Neural cell (in vitro differentiated cells): Measurements from ENCODE around the gene KNTC1. TPM values are rescaled to one million over a fixed set of nuclear protein-coding genes. Genes with fewer than 3 reads are reported as not detected.
"Not testable (repeated sequence)": the region's sequence is repeated elsewhere in the genome, so short reads cannot be mapped to it uniquely, and the experiment has no call there.

Source experiments
- H2AFZ ChIP-seq: fragments of 200-600, 300-800 bp; sonication (generic), shearing (Covaris generic); 2 replicates; pipeline ENCODE4 v1.6.0; 2014; ENCODE audit warnings: low read depth, mild to moderate bottlenecking, antibody characterized with exemption, low read length, moderate library complexity
- H3F3A ChIP-seq: fragments of 200-600 bp; shearing (Covaris generic); 2 replicates; pipeline ENCODE4 v1.6.1; 2016; ENCODE audit warnings: mild to moderate bottlenecking, moderate library complexity, mixed read lengths, antibody characterized with exemption, low read length; ENCODE audit not compliant: insufficient read depth, poor library complexity, severe bottlenecking
- H3K27ac ChIP-seq: fragments of 200-600, 300-800 bp; sonication (generic), shearing (Covaris generic); 2 replicates; pipeline ENCODE4 v1.5.1; 2014; ENCODE audit warnings: mild to moderate bottlenecking, low read length, moderate library complexity
- H3K27me3 ChIP-seq: fragments of 300-800, 200-600 bp; sonication (generic), shearing (Covaris generic); 2 replicates; pipeline ENCODE4 v1.6.0; 2014; ENCODE audit warnings: mild to moderate bottlenecking, low read depth, low read length, moderate library complexity; ENCODE audit not compliant: insufficient read depth
- H3K36me3 ChIP-seq: fragments of 300-800, 200-600 bp; sonication (generic), shearing (Covaris generic); 2 replicates; pipeline ENCODE4 v1.5.1; 2014; ENCODE audit warnings: mild to moderate bottlenecking, antibody characterized with exemption, low read length, moderate library complexity; ENCODE audit not compliant: insufficient read depth
- H3K4me2 ChIP-seq: fragments of 300-800, 200-600 bp; sonication (generic), shearing (Covaris generic); 2 replicates; pipeline ENCODE4 v1.6.0; 2014; ENCODE audit warnings: mild to moderate bottlenecking, low read length
- H3K4me3 ChIP-seq: fragments of 300-800, 200-600 bp; sonication (generic), shearing (Covaris generic); 2 replicates; pipeline ENCODE4 v1.5.1; 2014; ENCODE audit warnings: mild to moderate bottlenecking, low read length, moderate library complexity
- H3K79me2 ChIP-seq: fragments of 200-600 bp; shearing (Covaris generic); replicated peaks from 2 replicates; pipeline ENCODE4 v1.6.0; 2014; ENCODE audit warnings: mild to moderate bottlenecking, low read length, moderate library complexity; ENCODE audit not compliant: insufficient read depth
- H3K9ac ChIP-seq: fragments of 300-800, 200-600 bp; sonication (generic), shearing (Covaris generic); 2 replicates; pipeline ENCODE4 v1.6.1; 2016; ENCODE audit warnings: mild to moderate bottlenecking, low read length, mixed read lengths
- H3K9me2 ChIP-seq: fragments of 200-600 bp; shearing (Covaris generic); 2 replicates; pipeline ENCODE4 v1.6.1; 2016; ENCODE audit warnings: mild to moderate bottlenecking, low read length, mixed read lengths; ENCODE audit not compliant: insufficient read depth
- H3K9me3 ChIP-seq: fragments of 200-600, 300-800 bp; sonication (generic), shearing (Covaris generic); 2 replicates; pipeline ENCODE4 v1.6.1; 2016; ENCODE audit warnings: mild to moderate bottlenecking, mixed run types, low read length, moderate library complexity, mixed read lengths
- H4K20me1 ChIP-seq: fragments of 200-600 bp; shearing (Covaris generic); 2 replicates; pipeline ENCODE4 v1.6.1; 2016; ENCODE audit warnings: mild to moderate bottlenecking, mixed run types; ENCODE audit not compliant: insufficient read depth
- CTCF ChIP-seq: fragments of 450-650 bp; IDR thresholded peaks from 2 replicates; pipeline ENCODE4 v1.5.1; 2014; ENCODE audit warnings: antibody characterized with exemption, mild to moderate bottlenecking, moderate library complexity; ENCODE audit not compliant: poor library complexity, severe bottlenecking
- EP300 ChIP-seq: fragments of 450-650 bp; conservative IDR thresholded peaks from 2 replicates; pipeline ENCODE4 v1.6.1; 2014; ENCODE audit warnings: antibody characterized with exemption, mild to moderate bottlenecking, moderate library complexity; ENCODE audit not compliant: poor library complexity, severe bottlenecking
- EZH2 ChIP-seq: fragments of 200-600, 300-800 bp; shearing (Covaris generic), sonication (generic); IDR thresholded peaks from 2 replicates; pipeline ENCODE4 v1.6.1; 2014; ENCODE audit warnings: antibody characterized with exemption, low read length, borderline replicate concordance, mild to moderate bottlenecking; ENCODE audit not compliant: insufficient read depth, poor library complexity, severe bottlenecking
- MXI1 ChIP-seq: fragments of 450-650 bp; conservative IDR thresholded peaks from 2 replicates; pipeline ENCODE4 v1.6.1; 2014; ENCODE audit warnings: antibody characterized with exemption, mild to moderate bottlenecking; ENCODE audit not compliant: poor library complexity, severe bottlenecking
- POLR2AphosphoS5 ChIP-seq: IDR thresholded peaks from 2 replicates; pipeline ENCODE4 v1.6.1; 2012
- RAD21 ChIP-seq: fragments of 450-650 bp; conservative IDR thresholded peaks from 2 replicates; pipeline ENCODE4 v1.6.1; 2014; ENCODE audit warnings: antibody characterized with exemption, mild to moderate bottlenecking, moderate library complexity
- REST ChIP-seq: IDR thresholded peaks from 2 replicates; pipeline ENCODE4 v1.6.1; 2012; ENCODE audit warnings: borderline replicate concordance
- SMC3 ChIP-seq: fragments of 450-650 bp; conservative IDR thresholded peaks from 2 replicates; pipeline ENCODE4 v1.6.1; 2014; ENCODE audit warnings: antibody characterized with exemption, mild to moderate bottlenecking, moderate library complexity; ENCODE audit not compliant: poor library complexity
- TAF1 ChIP-seq: IDR thresholded peaks from 2 replicates; pipeline ENCODE4 v1.6.1; 2012; ENCODE audit warnings: low read depth
- polyA plus RNA-seq: library from polyadenylated mRNA; depleted of rRNA; stranded (reverse); fragments of >200 nt; gene quantifications from 2 replicates; pipeline ENCODE4 v1.2.3, GENCODE V29; 2014

The KNTC1 gene
- polyA plus RNA-seq, 1 donor from 2014 or later: 16.2 TPM

GRCh38 chr12:122486805-122487426, 40.1 kb upstream of the KNTC1 start:
- Histone ChIP-seq H3K4me2 (no peak overlapping the region), H3K9me3 (no peaks in the 10 kb centered on the region), H2AFZ (no peak overlapping the region), H3K9me2 (no peaks in the 10 kb centered on the region), H3K27me3 (no peaks in the 10 kb centered on the region), H3K79me2 (peaks cover 2% of the 10 kb centered on the region), H3K27ac (no peak overlapping the region), H3K9ac (no peak overlapping the region), H3F3A (no peaks in the 10 kb centered on the region), H4K20me1 (no peaks in the 10 kb centered on the region), H3K4me3 (no peak overlapping the region), H3K36me3 (peaks cover 4% of the 10 kb centered on the region)
- TF ChIP-seq SMC3: no peak
- TF ChIP-seq TAF1: no peak
- TF ChIP-seq EP300: no peak
- TF ChIP-seq MXI1: no peak
- TF ChIP-seq CTCF: no peak
- TF ChIP-seq POLR2AphosphoS5: no peak
- no peak for TF ChIP-seq REST
- TF ChIP-seq RAD21: no peak
- TF ChIP-seq EZH2: no peak

GRCh38 chr12:122487807-122488206, 39.2 kb upstream of the KNTC1 start:
- not testable (repeated sequence) for H3K27ac ChIP-seq, H3K4me2 ChIP-seq, H3K27me3 ChIP-seq, H3K79me2 ChIP-seq, H3K36me3 ChIP-seq, H3K9me3 ChIP-seq, H3K4me3 ChIP-seq, H3F3A ChIP-seq, H2AFZ ChIP-seq, H3K9me2 ChIP-seq, H3K9ac ChIP-seq, H4K20me1 ChIP-seq

- no peak for TF ChIP-seq EZH2
- no peak for TF ChIP-seq EP300
- TF ChIP-seq TAF1: no peak
- no peak for TF ChIP-seq REST
- TF ChIP-seq MXI1: no peak
- no peak for TF ChIP-seq RAD21
- TF ChIP-seq CTCF: no peak
- TF ChIP-seq SMC3: no peak
- no peak for TF ChIP-seq POLR2AphosphoS5
- Histone ChIP-seq H4K20me1 (peaks cover 4% of the 10 kb centered on the region), H3F3A (no peaks in the 10 kb centered on the region), H3K27ac (no peak overlapping the region), H3K9me2 (no peaks in the 10 kb centered on the region), H2AFZ (no peak overlapping the region), H3K4me3 (no peak overlapping the region), H3K9me3 (no peaks in the 10 kb centered on the region), H3K36me3 (peaks cover 4% of the 10 kb centered on the region), H3K27me3 (no peaks in the 10 kb centered on the region), H3K79me2 (peaks cover 6% of the 10 kb centered on the region), H3K9ac (no peak overlapping the region), H3K4me2 (no peak overlapping the region)
Observed at GRCh38 chr12:122489038-122489437, 38.0 kb upstream of the KNTC1 start.
